OCI-LY7 (cell line): ENCODE results near the gene FBN3. TPM values are rescaled to one million over a fixed set of nuclear protein-coding genes. Genes with fewer than 3 reads are reported as not detected.

Experiments
- BruUV-seq: library from RNA; stranded (reverse); fragments of 400-500 nt; replicated peaks from 2 replicates; lab custom pipeline; 2021; lab: Mats Ljungman, UMichigan
- CTCF ChIA-PET: fragments of 300-600 bp; sonication (Branson Sonifier 250); formaldehyde crosslinking; loops from one replicate; lab custom pipeline; 2022; ENCODE audit warnings: antibody characterized with exemption; ENCODE audit not compliant: unreplicated experiment; lab: Charles Lee
- POLR2A ChIA-PET: fragments of 300-600 bp; sonication (Branson Sonifier 250); formaldehyde crosslinking; loops from one replicate; lab custom pipeline; 2022; ENCODE audit warnings: antibody characterized with exemption; lab: Charles Lee
- DNase-seq: peaks from one replicate; pipeline ENCODE4 v3.0.0-alpha.2; 2015; ENCODE audit warnings: low spot score
- H2AFZ ChIP-seq: fragments of 200-600 bp; sonication (generic), shearing (Covaris generic); 2 replicates; pipeline ENCODE4 v1.6.1; 2014; ENCODE audit warnings: mild to moderate bottlenecking, antibody characterized with exemption, low read length, moderate library complexity
- H3K27ac ChIP-seq: fragments of 200-600 bp; sonication (generic); 2 replicates; pipeline ENCODE4 v1.5.1; 2014; ENCODE audit warnings: mixed run types, low read depth, mild to moderate bottlenecking, moderate library complexity, low read length, inconsistent platforms; ENCODE audit not compliant: poor library complexity, severe bottlenecking
- H3K36me3 ChIP-seq: fragments of 200-600 bp; sonication (generic); 2 replicates; pipeline ENCODE4 v1.6.1; 2014; ENCODE audit warnings: mild to moderate bottlenecking, antibody characterized with exemption, low read length, moderate library complexity, mixed read lengths; ENCODE audit not compliant: insufficient read depth
- H3K4me1 ChIP-seq: fragments of 200-600 bp; sonication (generic); 2 replicates; pipeline ENCODE4 v1.5.1; 2014; ENCODE audit warnings: mild to moderate bottlenecking, low read length; ENCODE audit not compliant: insufficient read depth, poor library complexity, severe bottlenecking
- H3K4me2 ChIP-seq: fragments of 200-600 bp; sonication (generic); 2 replicates; pipeline ENCODE4 v1.6.1; 2014; ENCODE audit warnings: mild to moderate bottlenecking, low read length
- H3K4me3 ChIP-seq: fragments of 200-600 bp; sonication (generic); 2 replicates; pipeline ENCODE4 v1.5.1; 2014; ENCODE audit warnings: mild to moderate bottlenecking, low read depth, low read length; ENCODE audit not compliant: poor library complexity, severe bottlenecking
- H3K79me2 ChIP-seq: fragments of 200-600 bp; sonication (generic); 2 replicates; pipeline ENCODE4 v1.6.1; 2016; ENCODE audit warnings: low read depth, mild to moderate bottlenecking, low read length, moderate library complexity, mixed read lengths; ENCODE audit not compliant: insufficient read depth
- H3K9me2 ChIP-seq: fragments of 200-600 bp; sonication (generic); 2 replicates; pipeline ENCODE4 v1.6.1; 2016; ENCODE audit warnings: mild to moderate bottlenecking, low read length, mixed read lengths; ENCODE audit not compliant: insufficient read depth
- H3K9me3 ChIP-seq: fragments of 200-600 bp; sonication (generic); 2 replicates; pipeline ENCODE4 v1.6.1; 2014; ENCODE audit warnings: mild to moderate bottlenecking, mixed run types, low read length, mixed read lengths
- H4K20me1 ChIP-seq: fragments of 200-600 bp; sonication (generic); 2 replicates; pipeline ENCODE4 v1.6.1; 2014; ENCODE audit warnings: mild to moderate bottlenecking, antibody characterized with exemption, low read length, moderate library complexity, mixed read lengths; ENCODE audit not compliant: insufficient read depth
- EZH2phosphoT487 ChIP-seq: fragments of 200-600 bp; sonication (generic); IDR thresholded peaks from 2 replicates; pipeline ENCODE4 v1.6.1; 2018; ENCODE audit warnings: low read depth, borderline replicate concordance, mild to moderate bottlenecking, mixed run types, antibody characterized with exemption, low read length, moderate library complexity, mixed read lengths
- intact Hi-C: fragments of 100-400 bp; cut with micrococcal nuclease; formaldehyde crosslinking; loops from one replicate; pipeline ENCODE4 v1.10.0; 2022; ENCODE audit not compliant: unreplicated experiment
- total RNA-seq, 2 experiments: library from RNA; depleted of rRNA in 1 of 2; stranded (reverse); fragments of >200 nt in 1 of 2; shearing (Covaris generic) in 1 of 2; gene quantifications; 2 replicates each; pipeline ENCODE4 v1.2.3, GENCODE V29; 2014 to 2022
- TF ChIP-seq, protein P1 (sequence below): fragments of 200-600 bp; sonication (generic); conservative IDR thresholded peaks from 2 replicates; pipeline ENCODE4 v1.5.1; 2014; ENCODE audit warnings: mild to moderate bottlenecking, antibody characterized with exemption, low read length, moderate library complexity, mixed read lengths

FBN3 gene
- total RNA-seq, 2 experiments from 2014 or later = not detected

DNA sequence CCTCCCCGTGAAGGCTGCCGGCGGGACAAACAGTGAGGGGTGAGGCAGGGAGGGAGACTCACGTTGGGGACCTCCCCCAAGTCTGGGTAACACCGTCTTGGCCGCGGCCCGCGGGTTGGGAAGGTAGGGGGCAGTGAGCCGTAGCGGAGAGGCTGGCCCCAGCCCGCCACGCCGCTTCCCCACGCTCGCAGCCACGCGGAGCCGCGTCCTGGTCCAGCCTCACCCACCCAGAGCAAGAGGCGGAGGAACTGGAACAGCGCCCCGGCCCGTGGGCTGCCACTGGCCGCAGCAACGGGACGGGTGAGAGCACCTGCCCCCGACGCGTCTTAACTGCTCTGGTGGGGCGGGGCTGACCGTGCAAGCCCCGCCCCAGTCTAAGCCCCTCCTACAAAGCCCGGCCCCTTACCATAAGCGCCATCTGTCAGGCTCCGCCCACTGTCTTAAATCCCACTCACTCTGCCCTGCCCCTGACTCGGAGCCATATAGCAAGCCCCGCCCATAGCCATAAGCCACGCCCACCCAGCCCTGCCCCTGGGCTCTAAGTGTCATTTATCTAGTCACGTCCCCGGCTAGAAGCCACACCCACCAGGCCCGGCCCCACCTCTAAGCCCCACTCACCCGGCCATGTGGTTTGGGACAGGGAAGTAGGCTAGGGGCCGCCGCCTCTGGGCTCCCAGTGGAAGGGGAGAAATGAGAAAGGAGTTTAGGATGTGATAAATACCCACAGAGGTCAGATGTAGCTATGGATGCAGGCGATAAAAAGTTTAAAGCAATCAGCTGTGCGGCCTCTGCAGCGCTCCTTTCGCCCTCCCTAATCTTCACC, 98.9 kb downstream of the FBN3 start:
- POLR2A ChIA-PET = no interaction called here
- Histone ChIP-seq H3K4me2 (peak overlapping the region; percentile 70), H2AFZ (peak overlapping the region; percentile 65; the same call in 1 of the 2 replicates), H3K9me2 (no peaks in the 10 kb centered on the region), H3K27ac (no peak overlapping the region), H3K4me3 (peak overlapping the region; percentile 57), H3K36me3 (no peaks in the 10 kb centered on the region), H3K79me2 (no peaks in the 10 kb centered on the region), H3K4me1 (peaks cover 25% of the 10 kb centered on the region), H3K9me3 (no peaks in the 10 kb centered on the region), H4K20me1 (no peaks in the 10 kb centered on the region)
- TF ChIP-seq EZH2phosphoT487 = no peak
- TF ChIP-seq, protein P1, sequence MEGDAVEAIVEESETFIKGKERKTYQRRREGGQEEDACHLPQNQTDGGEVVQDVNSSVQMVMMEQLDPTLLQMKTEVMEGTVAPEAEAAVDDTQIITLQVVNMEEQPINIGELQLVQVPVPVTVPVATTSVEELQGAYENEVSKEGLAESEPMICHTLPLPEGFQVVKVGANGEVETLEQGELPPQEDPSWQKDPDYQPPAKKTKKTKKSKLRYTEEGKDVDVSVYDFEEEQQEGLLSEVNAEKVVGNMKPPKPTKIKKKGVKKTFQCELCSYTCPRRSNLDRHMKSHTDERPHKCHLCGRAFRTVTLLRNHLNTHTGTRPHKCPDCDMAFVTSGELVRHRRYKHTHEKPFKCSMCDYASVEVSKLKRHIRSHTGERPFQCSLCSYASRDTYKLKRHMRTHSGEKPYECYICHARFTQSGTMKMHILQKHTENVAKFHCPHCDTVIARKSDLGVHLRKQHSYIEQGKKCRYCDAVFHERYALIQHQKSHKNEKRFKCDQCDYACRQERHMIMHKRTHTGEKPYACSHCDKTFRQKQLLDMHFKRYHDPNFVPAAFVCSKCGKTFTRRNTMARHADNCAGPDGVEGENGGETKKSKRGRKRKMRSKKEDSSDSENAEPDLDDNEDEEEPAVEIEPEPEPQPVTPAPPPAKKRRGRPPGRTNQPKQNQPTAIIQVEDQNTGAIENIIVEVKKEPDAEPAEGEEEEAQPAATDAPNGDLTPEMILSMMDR = no peak
- DNase-seq = peak; percentile 98
- BruUV-seq = no TSS peak
- CTCF ChIA-PET = no interaction called here
- intact Hi-C loops = loop anchor here (2.0 kb wide), 1 partner anchor 46 kb away; the partner anchor contains the start of gene ELAVL1

DNA sequence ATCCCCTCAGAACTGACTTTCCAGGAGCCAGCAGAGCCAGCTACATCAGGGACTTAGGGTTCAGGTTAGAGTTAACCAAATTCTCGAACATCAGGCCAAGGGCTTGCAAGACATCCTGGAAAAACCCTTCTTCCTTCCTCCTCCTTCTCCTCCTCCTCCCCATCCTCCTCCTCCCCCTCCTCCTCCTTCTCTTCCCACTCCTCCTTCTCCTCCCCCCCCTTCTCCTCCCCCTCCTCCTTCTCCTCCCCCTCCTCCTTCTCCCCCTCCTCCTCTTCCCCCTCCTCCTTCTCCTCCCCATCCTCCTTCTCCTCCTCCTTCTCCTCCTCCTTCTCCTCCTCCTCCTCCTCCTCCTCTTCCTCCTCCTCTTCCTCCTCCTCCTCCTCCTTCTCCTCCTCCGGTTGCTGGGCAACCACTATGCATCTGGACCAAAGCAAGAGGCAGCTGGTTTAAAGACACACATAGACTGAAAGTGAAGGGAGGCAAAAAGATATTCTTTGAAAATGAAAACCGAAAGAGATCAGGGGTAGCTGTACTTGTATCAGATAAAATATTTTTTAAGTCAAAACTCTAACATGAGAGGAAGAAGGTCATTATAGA, 102.7 kb downstream of the FBN3 start:
- H3K79me2 ChIP-seq = no peaks in the 10 kb centered on the region
- DNase-seq = no peak
- POLR2A ChIA-PET = interaction anchor here (0.6 to 0.7 kb wide), 3 partner anchors 16 to 1240 kb away, joined by 3 to 6 read pairs (median 3); no protein-coding TSS in a partner anchor
- no peaks in the 10 kb centered on the region for H4K20me1 ChIP-seq
- no TSS peak for BruUV-seq
- H3K9me2 ChIP-seq = no peaks in the 10 kb centered on the region
- H3K4me3 ChIP-seq = no peak overlapping the region
- CTCF ChIA-PET = no interaction called here
- no peaks in the 10 kb centered on the region for H3K9me3 ChIP-seq
- no peak overlapping the region for H3K4me2 ChIP-seq
- H3K36me3 ChIP-seq = no peaks in the 10 kb centered on the region
- H2AFZ ChIP-seq = no peak overlapping the region
- TF ChIP-seq, protein P1 = no peak
- no peak for TF ChIP-seq EZH2phosphoT487
- peaks cover 12% of the 10 kb centered on the region for H3K4me1 ChIP-seq
- intact Hi-C loops = no loop called here
- no peak overlapping the region for H3K27ac ChIP-seq
